GM18519 (cell line): ENCODE measurements around the gene TMEM114.
"Not testable (repeated sequence)": the region's sequence is repeated elsewhere in the genome, so short reads cannot be mapped to it uniquely, and the experiment has no call there.

ENCODE experiments used
- ATAC-seq: cut with Tn5 transposase; IDR thresholded peaks from one replicate; pipeline ENCODE4 v1.9.1; 2021; ENCODE audit warnings: mild to moderate bottlenecking, moderate library complexity; ENCODE audit not compliant: unreplicated experiment, low FRiP score

TMEM114 gene

GRCh38 chr16:8576141-8577004 is 13.9 kb downstream of the TMEM114 start:
- no peak for ATAC-seq

- no peak for ATAC-seq
Measured at GRCh38 chr16:8575399-8575798, 14.9 kb downstream of the TMEM114 start.

- ATAC-seq: no peak
Measured at GRCh38 chr16:8572919-8573724, 17.2 kb downstream of the TMEM114 start.

- no peak for ATAC-seq
Measured at GRCh38 chr16:8572063-8572918, 18.0 kb downstream of the TMEM114 start.

- no peak for ATAC-seq
Measured at GRCh38 chr16:8571061-8571596, 19.2 kb downstream of the TMEM114 start.

GRCh38 chr16:8570393-8570792 is 19.9 kb downstream of the TMEM114 start:
- not testable (repeated sequence) for ATAC-seq

- ATAC-seq: no peak
Measured at GRCh38 chr16:8569650-8570346, 20.5 kb downstream of the TMEM114 start.

GRCh38 chr16:8568231-8568617 is 22.1 kb downstream of the TMEM114 start:
- no peak for ATAC-seq

- peak; percentile 81 for ATAC-seq
Measured at GRCh38 chr16:8567355-8568230, 22.7 kb downstream of the TMEM114 start.

- no peak for ATAC-seq
Measured at GRCh38 chr16:8565498-8565897, 24.8 kb downstream of the TMEM114 start.

- no peak for ATAC-seq
Measured at GRCh38 chr16:8564934-8565345, 25.4 kb downstream of the TMEM114 start.

GRCh38 chr16:8563944-8564540 is 26.3 kb downstream of the TMEM114 start:
- not testable (repeated sequence) for ATAC-seq

- ATAC-seq: no peak
Measured at GRCh38 chr16:8561496-8561895, 28.8 kb downstream of the TMEM114 start.

- ATAC-seq: no peak
Measured at GRCh38 chr16:8555400-8555799, 34.9 kb downstream of the TMEM114 start.

GRCh38 chr16:8554881-8555280 is 35.4 kb downstream of the TMEM114 start:
- ATAC-seq: no peak

GRCh38 chr16:8554022-8554421 is 36.3 kb downstream of the TMEM114 start:
- no peak for ATAC-seq

GRCh38 chr16:8552487-8553221 is 37.7 kb downstream of the TMEM114 start:
- ATAC-seq: no peak
